Body of pancreas (tissue), 4 donors: ENCODE results near the gene CLDN5.

Experiments
- POLR2A ChIP-seq, 3 donors: fragments of 450-650 bp; IDR thresholded peaks; one replicate each; pipeline ENCODE4 v1.6.1; 2016; ENCODE audit warnings: antibody characterized with exemption in 3 of 3, mild to moderate bottlenecking in 2 of 3
- TF ChIP-seq, protein P1 (sequence below), 7 experiments: fragments of 450-650 bp in 4 of 7; fragments of 200-600 bp in 3 of 7; sonication (generic) in 3 of 7; IDR thresholded peaks; one replicate each; pipeline ENCODE4 v1.5.1; 2016 to 2019; ENCODE audit warnings: antibody characterized with exemption in 7 of 7

DNA sequence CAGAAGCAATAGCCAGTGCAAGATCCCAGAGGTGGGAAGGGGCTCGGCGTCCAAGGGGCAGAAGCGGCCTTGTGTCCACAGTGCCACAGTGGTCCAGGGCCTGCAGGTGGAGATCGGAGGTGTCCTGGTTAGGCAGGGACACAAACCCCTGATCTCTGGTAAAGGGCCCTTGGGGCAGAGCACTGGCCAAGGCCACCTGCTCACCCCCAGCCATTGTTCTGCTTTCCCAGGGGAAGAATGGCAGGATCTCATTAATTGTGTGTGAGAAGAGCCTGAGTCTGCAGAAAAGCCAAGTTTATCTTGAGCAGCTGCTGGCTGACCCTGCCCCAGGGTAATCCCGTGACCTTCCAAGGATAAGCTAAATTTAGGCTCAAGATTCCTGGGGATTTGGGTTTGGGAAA is 3.1 kb upstream of the CLDN5 start:
- TF ChIP-seq, protein P1, sequence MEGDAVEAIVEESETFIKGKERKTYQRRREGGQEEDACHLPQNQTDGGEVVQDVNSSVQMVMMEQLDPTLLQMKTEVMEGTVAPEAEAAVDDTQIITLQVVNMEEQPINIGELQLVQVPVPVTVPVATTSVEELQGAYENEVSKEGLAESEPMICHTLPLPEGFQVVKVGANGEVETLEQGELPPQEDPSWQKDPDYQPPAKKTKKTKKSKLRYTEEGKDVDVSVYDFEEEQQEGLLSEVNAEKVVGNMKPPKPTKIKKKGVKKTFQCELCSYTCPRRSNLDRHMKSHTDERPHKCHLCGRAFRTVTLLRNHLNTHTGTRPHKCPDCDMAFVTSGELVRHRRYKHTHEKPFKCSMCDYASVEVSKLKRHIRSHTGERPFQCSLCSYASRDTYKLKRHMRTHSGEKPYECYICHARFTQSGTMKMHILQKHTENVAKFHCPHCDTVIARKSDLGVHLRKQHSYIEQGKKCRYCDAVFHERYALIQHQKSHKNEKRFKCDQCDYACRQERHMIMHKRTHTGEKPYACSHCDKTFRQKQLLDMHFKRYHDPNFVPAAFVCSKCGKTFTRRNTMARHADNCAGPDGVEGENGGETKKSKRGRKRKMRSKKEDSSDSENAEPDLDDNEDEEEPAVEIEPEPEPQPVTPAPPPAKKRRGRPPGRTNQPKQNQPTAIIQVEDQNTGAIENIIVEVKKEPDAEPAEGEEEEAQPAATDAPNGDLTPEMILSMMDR (IDR thresholded peaks at IDR 0.05) = no peak
- no peak for TF ChIP-seq POLR2A (IDR thresholded peaks at IDR 0.05)
